Epithelial cell of esophagus (primary cell): ENCODE measurements around the gene OGT.
"Not testable (repeated sequence)": the region's sequence is repeated elsewhere in the genome, so short reads cannot be mapped to it uniquely, and the experiment has no call there.

Experiments
- DNase-seq: peaks from one replicate; pipeline ENCODE4 v3.0.0; 2010; ENCODE audit warnings: low read depth
- H3K4me3 ChIP-seq: 2 replicates; pipeline ENCODE4 v1.5.1; 2011; ENCODE audit warnings: mild to moderate bottlenecking, low read length, control low read depth
- CTCF ChIP-seq: IDR thresholded peaks from 2 replicates; pipeline ENCODE4 v1.5.1; 2011; ENCODE audit warnings: low read depth, mild to moderate bottlenecking, low read length, control low read depth, inconsistent platforms; ENCODE audit not compliant: insufficient read depth; ENCODE audit errors: missing control alignments

The OGT gene

GRCh38 chrX:71549986-71550385, 17.1 kb downstream of the OGT start:
- TF ChIP-seq CTCF: no peak
- no peak for DNase-seq
- no peak overlapping the region for H3K4me3 ChIP-seq

GRCh38 chrX:71550578-71550977, 17.7 kb downstream of the OGT start:
- no peak for DNase-seq
- TF ChIP-seq CTCF: no peak
- no peak overlapping the region for H3K4me3 ChIP-seq

- no peak for TF ChIP-seq CTCF
- DNase-seq: no peak
- H3K4me3 ChIP-seq: no peak overlapping the region
These were observed 23.1 kb downstream of the OGT start for GRCh38 chrX:71556036-71556435.

- DNase-seq: no peak
- TF ChIP-seq CTCF: no peak
- no peak overlapping the region for H3K4me3 ChIP-seq
These were observed 26.0 kb downstream of the OGT start for GRCh38 chrX:71558920-71559319.

GRCh38 chrX:71559773-71560172, 26.9 kb downstream of the OGT start:
- not testable (repeated sequence) for DNase-seq, H3K4me3 ChIP-seq

GRCh38 chrX:71563921-71564320, 31.0 kb downstream of the OGT start:
- DNase-seq: no peak
- no peak for TF ChIP-seq CTCF

GRCh38 chrX:71565474-71566041, 32.7 kb downstream of the OGT start:
- H3K4me3 ChIP-seq: no peak overlapping the region
- DNase-seq: no peak
- TF ChIP-seq CTCF: no peak

More at GRCh38 chrX:71563921-71564320, 31.0 kb downstream of the OGT start:
- no peak overlapping the region for H3K4me3 ChIP-seq

- not testable (repeated sequence) for H3K4me3 ChIP-seq, DNase-seq
These were observed 38.5 kb downstream of the OGT start for GRCh38 chrX:71571390-71571789.
